AG20443 (cell line): ENCODE data around the gene MIOS.

ENCODE experiments used
- DNase-seq: peaks from one replicate; pipeline ENCODE4 v3.0.0; 2012; ENCODE audit warnings: low spot score, mixed read lengths

Gene MIOS

GRCh38 chr7:7583731-7584130 lies 17.0 kb downstream of the MIOS start:
- DNase-seq: no peak

- DNase-seq: no peak
These were observed 18.0 kb downstream of the MIOS start for GRCh38 chr7:7584653-7585052.

DNA sequence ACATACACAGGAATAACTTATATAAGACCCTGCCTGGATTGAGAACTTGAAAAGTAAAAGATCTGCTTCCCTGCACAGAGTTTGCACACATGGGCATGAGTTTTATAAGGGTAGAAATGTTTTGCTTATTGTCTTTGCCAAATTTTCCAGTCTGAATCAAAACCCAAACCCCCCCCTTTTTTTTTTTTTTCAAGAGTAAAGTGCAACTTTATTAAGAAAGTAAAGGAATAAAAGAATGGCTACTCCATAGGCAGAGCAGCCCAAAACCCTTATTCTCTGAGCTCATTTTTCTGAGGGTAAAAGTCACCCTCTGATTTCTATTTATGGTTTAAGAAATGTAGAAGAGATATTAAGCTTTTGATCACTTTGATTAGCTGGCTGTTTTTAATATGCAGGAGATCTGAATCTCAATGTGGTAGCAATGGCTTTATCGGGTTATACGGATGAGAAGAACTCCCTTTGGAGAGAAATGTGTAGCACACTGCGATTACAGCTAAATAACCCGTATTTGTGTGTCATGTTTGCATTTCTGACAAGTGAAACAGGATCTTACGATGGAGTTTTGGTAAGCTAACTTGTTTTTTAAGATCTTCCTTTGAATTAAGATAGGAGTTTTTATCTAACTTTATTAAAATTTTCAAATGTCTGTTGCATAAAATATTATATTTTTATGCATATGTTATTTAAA lies 18.7 kb downstream of the MIOS start:
- DNase-seq: no peak

- DNase-seq: peak; percentile 37
These were observed 28.8 kb downstream of the MIOS start for GRCh38 chr7:7595451-7595850.

DNA sequence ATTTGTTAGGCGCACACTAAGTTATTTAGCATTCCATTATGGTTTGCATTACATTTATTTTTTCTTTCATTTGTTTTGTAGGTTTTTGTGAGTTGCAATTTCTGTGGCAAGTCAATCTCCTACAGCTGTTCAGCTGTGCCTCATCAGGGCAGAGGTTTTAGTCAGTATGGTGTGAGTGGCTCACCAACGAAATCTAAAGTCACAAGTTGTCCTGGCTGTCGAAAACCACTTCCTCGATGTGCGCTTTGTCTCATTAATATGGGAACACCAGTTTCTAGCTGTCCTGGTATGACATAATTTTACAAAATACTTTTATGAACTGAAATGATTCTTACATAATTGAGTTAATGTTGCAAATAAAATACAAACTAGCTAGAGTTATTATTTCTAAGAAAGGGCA lies 29.5 kb downstream of the MIOS start:
- DNase-seq: no peak

DNA sequence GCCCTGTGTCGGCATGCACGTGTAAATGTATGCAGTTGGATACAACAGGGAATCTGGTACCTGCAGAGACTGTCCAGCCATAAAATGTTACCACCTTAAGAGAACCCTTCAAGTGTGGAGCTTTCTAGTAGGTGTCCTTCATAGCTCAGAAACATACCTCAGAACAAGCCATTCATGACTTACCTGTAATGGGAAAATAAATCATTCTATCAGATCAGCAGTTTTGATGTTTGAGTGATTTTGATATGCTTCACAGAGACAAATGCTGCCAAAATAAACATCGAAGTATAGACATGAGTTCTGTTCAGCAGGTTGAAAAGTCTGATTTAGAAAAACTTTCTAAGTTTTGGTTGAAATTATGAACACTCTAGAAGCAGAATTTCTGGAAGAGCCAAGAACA lies 40.3 kb downstream of the MIOS start:
- DNase-seq: no peak

DNA sequence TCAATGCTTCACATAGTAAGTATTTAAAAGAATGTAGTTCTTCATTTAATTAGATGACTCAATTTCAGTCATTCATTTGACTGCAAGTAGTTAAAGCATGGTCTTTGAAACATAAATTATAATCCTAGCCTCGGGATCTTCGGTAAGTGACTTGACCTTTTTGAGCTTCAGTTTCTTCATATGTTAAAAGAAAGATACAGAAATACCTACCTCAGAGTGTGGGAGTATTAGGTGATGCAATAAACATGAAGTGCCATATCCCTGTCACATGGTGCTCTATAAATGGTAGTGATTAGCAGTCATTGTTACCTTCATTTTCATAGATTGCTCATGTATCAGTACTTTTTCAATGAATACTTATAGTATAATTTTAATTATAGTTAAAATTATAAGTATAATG lies 42.6 kb downstream of the MIOS start:
- DNase-seq: no peak

DNA sequence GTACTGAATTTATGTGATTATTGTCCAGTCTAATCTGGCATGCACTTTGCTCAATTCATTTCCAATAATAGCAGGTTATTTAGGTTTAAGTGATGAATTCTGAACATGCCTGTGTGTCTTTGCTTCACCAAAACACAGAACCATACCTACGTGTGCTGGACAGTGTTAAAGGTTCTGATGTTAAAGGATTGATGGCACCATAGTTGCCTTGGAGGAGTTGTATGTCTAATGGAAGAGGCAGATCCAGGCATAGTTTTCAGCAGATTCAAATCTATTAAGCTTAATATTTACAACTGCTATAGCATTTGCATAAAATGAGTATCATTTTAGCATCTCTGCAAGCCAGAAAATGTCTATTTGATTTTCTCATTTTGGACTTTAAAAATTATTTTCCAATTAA lies 45.8 kb downstream of the MIOS start:
- DNase-seq: no peak

- DNase-seq: no peak
These were observed 46.5 kb downstream of the MIOS start for GRCh38 chr7:7613210-7613609.

DNA sequence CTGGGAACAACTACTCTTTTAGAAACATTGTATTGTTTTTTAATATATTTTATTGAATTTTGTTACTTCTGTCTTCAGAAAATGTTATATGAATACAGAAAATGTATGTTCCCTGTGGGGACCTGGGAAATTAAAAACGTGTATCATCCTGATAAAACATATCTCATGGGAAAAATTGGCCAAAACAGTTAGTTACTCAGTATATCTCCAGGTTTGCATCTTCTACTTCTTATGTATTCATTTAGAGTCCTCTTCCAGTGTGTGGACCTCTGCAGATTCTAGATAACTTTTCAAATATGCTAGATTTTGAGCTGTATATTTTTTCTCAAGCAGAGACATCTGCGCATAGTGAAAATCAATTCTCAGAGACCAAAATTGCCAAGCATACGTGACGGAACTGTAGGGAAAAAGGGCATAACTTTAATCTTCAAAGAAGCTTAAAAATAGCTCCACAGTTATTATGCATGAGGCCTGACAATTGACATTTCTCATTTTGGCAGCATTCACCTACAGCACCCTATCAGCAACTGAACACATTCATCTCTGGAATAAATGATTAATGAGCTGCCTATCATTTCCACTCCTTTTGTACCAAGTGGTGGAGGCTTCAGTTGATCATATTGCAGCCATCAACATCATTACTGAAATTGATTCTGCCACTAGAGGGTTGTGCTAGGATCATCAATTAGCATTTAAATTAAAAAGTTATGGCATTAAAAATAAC lies 47.5 kb downstream of the MIOS start:
- DNase-seq: no peak

- no peak for DNase-seq
These were observed 50.9 kb downstream of the MIOS start for GRCh38 chr7:7617550-7617949.

GRCh38 chr7:7618410-7618809 lies 51.7 kb downstream of the MIOS start:
- DNase-seq: no peak

DNA sequence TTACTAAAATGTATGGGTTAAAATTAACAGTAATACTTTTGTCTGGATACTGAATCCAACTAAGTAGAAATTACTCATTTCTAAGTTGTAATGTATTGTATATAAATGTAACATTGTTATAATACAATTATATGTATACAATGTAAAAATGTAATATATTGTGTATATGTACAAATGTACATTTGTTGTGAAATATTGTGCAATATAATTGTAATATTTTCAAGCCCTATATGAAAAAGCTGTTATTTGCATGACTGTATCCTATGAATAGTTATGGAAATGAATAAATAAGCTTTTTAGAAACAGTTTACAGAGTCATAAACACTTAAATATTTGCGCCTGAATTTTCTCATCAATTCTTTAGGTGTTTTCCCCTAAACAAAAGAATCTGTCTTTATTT lies 53.6 kb downstream of the MIOS start:
- DNase-seq: no peak

- no peak for DNase-seq
These were observed 54.0 kb downstream of the MIOS start for GRCh38 chr7:7620644-7621210.

DNA sequence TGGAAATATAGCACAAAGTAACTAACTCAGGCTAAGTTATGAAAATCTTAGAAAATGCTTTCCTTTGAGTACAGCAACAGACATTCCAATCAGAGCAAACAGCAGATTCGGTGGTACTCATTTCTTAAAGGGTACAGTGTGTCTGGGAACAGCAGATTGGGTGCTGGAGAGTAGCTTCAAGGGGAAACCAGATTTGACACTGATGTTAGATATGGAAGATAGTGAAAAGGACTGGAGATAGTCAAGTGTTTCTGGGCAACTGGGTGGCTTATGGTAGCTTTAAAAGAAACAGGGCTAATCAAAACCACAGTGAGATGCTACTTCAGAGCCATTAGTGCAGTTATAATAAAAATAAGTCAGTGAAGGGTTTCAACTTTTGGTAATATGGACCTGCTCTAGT lies 61.8 kb downstream of the MIOS start:
- no peak for DNase-seq

DNA sequence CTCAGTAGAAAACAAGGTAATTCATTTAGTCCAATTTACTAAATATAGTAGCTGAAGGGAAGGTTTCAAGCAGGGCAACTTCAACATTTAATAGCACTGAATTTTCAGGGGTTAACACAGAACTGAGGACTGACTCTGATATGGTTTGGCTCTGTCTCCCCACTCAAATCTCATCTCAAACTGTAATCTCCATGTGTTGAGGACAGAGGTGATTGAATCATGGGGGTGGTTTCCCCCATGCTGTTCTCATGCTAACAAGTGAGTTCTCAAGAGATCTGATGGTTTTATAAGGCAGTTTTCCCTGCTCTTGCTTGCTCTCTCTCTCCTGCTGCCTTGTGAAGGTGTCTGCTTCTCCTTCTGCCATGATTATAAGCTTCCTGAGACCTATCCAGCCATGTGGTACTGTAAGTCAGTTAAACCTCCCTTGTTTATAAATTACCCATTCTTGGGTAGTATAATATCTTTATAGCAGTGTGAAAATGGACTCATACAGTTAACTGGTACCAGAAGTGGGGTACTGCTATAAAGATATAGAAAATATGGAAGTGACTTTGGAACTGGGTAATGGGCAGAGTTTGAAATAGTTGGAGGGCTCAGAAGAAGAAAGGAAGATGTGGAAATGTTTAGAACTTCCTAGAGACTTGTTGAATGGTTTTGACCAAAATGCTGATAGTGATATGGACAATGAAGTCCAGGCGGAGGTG lies 64.1 kb downstream of the MIOS start:
- no peak for DNase-seq

GRCh38 chr7:7639421-7639820 lies 72.7 kb downstream of the MIOS start:
- no peak for DNase-seq

- DNase-seq: peak; percentile 10
These were observed 73.2 kb downstream of the MIOS start for GRCh38 chr7:7639847-7640220.

DNA sequence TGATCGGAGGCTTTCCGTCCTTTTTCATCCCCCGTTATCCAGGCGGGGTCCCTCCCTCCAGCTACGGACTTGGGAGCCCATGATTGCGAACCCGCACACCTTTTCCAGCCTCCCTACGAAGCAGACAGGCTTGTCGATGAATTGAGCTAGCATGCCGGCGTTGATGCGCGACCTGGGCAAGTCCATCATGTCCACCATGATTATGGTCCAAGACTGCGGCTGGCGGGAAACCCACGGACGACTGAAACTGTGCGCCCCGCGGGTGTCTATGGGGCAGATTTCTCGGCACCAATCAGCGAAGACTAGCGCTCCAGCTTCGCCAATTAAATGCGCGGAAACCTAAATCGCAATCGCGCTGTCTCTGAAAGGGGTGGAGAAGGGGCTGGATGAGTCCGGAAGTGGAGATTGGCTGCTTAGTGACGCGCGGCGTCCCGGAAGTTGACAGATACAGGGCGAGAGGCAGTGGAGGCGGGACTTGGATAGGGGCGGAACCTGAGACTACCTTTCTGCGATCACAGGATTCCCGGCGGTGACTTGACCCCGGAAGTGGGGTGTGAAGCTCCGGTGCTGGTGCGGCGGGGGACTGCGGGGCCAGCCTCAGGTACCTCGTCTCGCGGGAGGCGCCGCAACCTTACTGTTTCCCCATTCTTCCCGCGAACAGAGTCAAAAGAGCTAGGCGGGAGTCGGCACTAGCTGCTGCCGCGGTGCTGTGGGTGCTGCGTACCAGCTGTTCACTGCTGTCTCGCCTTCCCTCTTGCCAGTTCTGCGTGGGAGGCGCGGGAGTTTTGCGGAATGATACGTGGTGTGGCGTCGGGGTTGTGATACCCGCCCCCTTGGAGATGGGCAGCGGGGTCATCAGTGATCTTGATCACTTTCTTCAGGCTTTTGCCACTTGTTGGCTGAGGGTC lies 73.8 kb downstream of the MIOS start, which contains the start of gene UMAD1:
Gene UMAD1 (plus strand): TSS at position 532 of the 908 bp plus-strand sequence. CDS start 32,620 bp downstream, outside the sequence.
- peak; percentile 96 for DNase-seq

- DNase-seq: peak; percentile 20
These were observed 74.5 kb downstream of the MIOS start for GRCh38 chr7:7641129-7641663.

- DNase-seq: no peak
These were observed 75.4 kb downstream of the MIOS start for GRCh38 chr7:7642081-7642480.
